ENCODE data around the gene LPP. TPM values are rescaled to one million over a fixed set of nuclear protein-coding genes. Genes with fewer than 3 reads are reported as not detected.

LPP gene
- total and polyA plus RNA-seq, 9 of the 15 experiments (the other 6 are each of a cell fraction or from before 2014, with no cell fraction given): 0.07 to 0.18 TPM; not detected in 7

DNA sequence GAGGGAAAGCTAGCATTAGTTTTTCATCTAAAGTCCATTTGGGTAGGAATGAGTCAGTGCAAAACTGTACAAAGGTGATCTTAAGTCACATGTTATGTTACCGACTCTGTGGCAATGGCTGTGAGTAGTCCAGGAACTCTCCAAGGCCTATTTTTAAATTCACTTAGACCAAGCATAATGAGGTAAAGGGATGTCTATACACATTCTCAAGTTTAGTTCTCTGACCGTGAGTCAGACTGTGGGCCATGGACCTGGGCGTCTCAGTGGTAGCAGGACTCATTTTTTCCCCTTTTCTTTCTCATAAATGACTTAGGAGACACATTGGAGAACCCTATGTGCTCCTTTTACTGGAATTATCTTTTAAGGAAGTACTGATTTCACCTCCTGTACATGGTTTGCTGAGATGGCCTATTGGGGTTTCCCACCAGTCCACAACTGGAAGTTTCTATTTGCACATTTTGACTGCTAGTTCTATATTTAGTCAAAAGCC is 529.1 kb downstream of the LPP start:
- intact Hi-C loops (cut with micrococcal nuclease): no loop called here
- WGBS (ENCODE audit: insufficient coverage, low coverage, missing lambda C conversion rate): 4% methylated on average over 3 of the region's 3 CpGs
- H3K36me3 ChIP-seq (ENCODE audit: control insufficient read depth, insufficient read depth, low read length): no peaks in the 10 kb centered on the region
- DNase-seq (ENCODE audit: extremely low read depth in 1 of 4, low spot score in 3 of 4): no peak
- no peak overlapping the region for H2AFZ ChIP-seq (ENCODE audit: low read depth, low read length)
- ChIA-PET CTCF (ENCODE audit: low intra/inter-chr PET ratio) (no interaction called here), POLR2A (no interaction called here)
- H3K27ac ChIP-seq (ENCODE audit: extremely low read depth, low read depth, low read length): no peak overlapping the region
- no peaks in the 10 kb centered on the region for H3K79me2 ChIP-seq (ENCODE audit: control insufficient read depth, insufficient read depth, low read length)
- H3K4me2 ChIP-seq (ENCODE audit: insufficient read depth, low read length): no peak overlapping the region
- in situ Hi-C loops (cut with MboI): no loop called here
- no peaks in the 10 kb centered on the region for H3K4me1 ChIP-seq (replicated peaks in 1 of 2; ENCODE audit: control insufficient read depth in 2 of 2, insufficient read depth in 2 of 2, low read length in 2 of 2)
- H3K9me3 ChIP-seq (replicated peaks; ENCODE audit: control insufficient read depth, insufficient read depth, low read depth, low read length): 0 out of 2 replicates have a peak, but pooled peaks cover 1% of the 10 kb centered on the region
- no peaks in the 10 kb centered on the region for H3K27me3 ChIP-seq (ENCODE audit: control insufficient read depth in 2 of 2, insufficient read depth in 2 of 2, low read length in 2 of 2)
- FAIRE-seq: no peak
- no peak overlapping the region for H3K9ac ChIP-seq (ENCODE audit: insufficient read depth in 1 of 2, low read depth in 2 of 2, low read length in 2 of 2)
- no peaks in the 10 kb centered on the region for H4K20me1 ChIP-seq (replicated peaks; ENCODE audit: control insufficient read depth, insufficient read depth, low read length)
- H3K9me1 ChIP-seq (ENCODE audit: control insufficient read depth, insufficient read depth, low read length): no peaks in the 10 kb centered on the region
- BruUV-seq (replicated peaks): no TSS peak
- TF ChIP-seq HNRNPH1 (optimal IDR thresholded peaks at IDR 0.05; ENCODE audit: low read depth, low read length): no peak
- TF ChIP-seq MEF2D (tag; conservative IDR thresholded peaks at IDR 0.05; ENCODE audit: low read depth): no peak
- TF ChIP-seq ZNF551 (CRISPR knock-in tag; IDR thresholded peaks at IDR 0.05): no peak
- TF ChIP-seq XRCC3 (IDR thresholded peaks at IDR 0.05): no peak
- TF ChIP-seq GTF2F1 (IDR thresholded peaks at IDR 0.05; ENCODE audit: low read depth, low read length): no peak
- TF ChIP-seq EWSR1 (IDR thresholded peaks at IDR 0.05; ENCODE audit: borderline replicate concordance, low read depth, partially characterized antibody): no peak
- no peak for TF ChIP-seq SMARCA5 (IDR thresholded peaks at IDR 0.05)
- no peak for TF ChIP-seq KAT7 (CRISPR knock-in tag; IDR thresholded peaks at IDR 0.05; ENCODE audit: borderline replicate concordance)
- TF ChIP-seq MCM5 (IDR thresholded peaks at IDR 0.05; ENCODE audit: low read depth): no peak
- TF ChIP-seq RBM15 (IDR thresholded peaks at IDR 0.05; ENCODE audit: insufficient read depth, low read length): no peak
- TF ChIP-seq C11orf30 (IDR thresholded peaks at IDR 0.05; ENCODE audit: low read depth): no peak
- ATAC-seq: no peak
- no peak overlapping the region for H3K4me3 ChIP-seq

Measured in K562 (cell line).